ENCODE results near the gene FAM228A. TPM values are rescaled to one million over a fixed set of nuclear protein-coding genes. Genes with fewer than 3 reads are reported as not detected.

The FAM228A gene
- total RNA-seq, 1 donor from 2014 or later = 0.89 TPM

- Histone ChIP-seq H3K36me3 (peaks cover 98% of the 10 kb centered on the region), H3K4me1 (no peaks in the 10 kb centered on the region), H3K9me3 (no peaks in the 10 kb centered on the region), H3K4me3 (no peak overlapping the region), H3K27ac (no peak overlapping the region), H3K27me3 (ENCODE audit: low read depth) (no peaks in the 10 kb centered on the region)
- ATAC-seq (no peak), DNase-seq (no peak)
- no peak for TF ChIP-seq CTCF (IDR thresholded peaks at IDR 0.05)
- intact Hi-C loops (cut with DNase I) = no loop called here
These were observed 35.9 kb downstream of the FAM228A start for GRCh38 chr2:24210723-24211122.

- H3K4me3 ChIP-seq = no peak overlapping the region
- no peaks in the 10 kb centered on the region for H3K27me3 ChIP-seq (ENCODE audit: low read depth)
- no peak overlapping the region for H3K27ac ChIP-seq
- no peak for TF ChIP-seq CTCF (IDR thresholded peaks at IDR 0.05)
- no peaks in the 10 kb centered on the region for H3K9me3 ChIP-seq
- ATAC-seq (no peak), DNase-seq (no peak)
- H3K4me1 ChIP-seq = no peaks in the 10 kb centered on the region
- peaks cover 98% of the 10 kb centered on the region for H3K36me3 ChIP-seq
- intact Hi-C loops (cut with DNase I) = no loop called here
These were observed 36.6 kb downstream of the FAM228A start for GRCh38 chr2:24211408-24211807.

GRCh38 chr2:24214880-24215279, 40.0 kb downstream of the FAM228A start:
- no peak overlapping the region for H3K4me3 ChIP-seq
- H3K9me3 ChIP-seq = no peaks in the 10 kb centered on the region
- no peak overlapping the region for H3K27ac ChIP-seq
- peaks cover 98% of the 10 kb centered on the region for H3K36me3 ChIP-seq
- TF ChIP-seq CTCF (IDR thresholded peaks at IDR 0.05) = no peak
- DNase-seq (no peak), ATAC-seq (no peak)
- no peaks in the 10 kb centered on the region for H3K4me1 ChIP-seq
- H3K27me3 ChIP-seq (ENCODE audit: low read depth) = no peaks in the 10 kb centered on the region
- intact Hi-C loops (cut with DNase I) = no loop called here

- DNase-seq = no peak
- no peaks in the 10 kb centered on the region for H3K27me3 ChIP-seq (ENCODE audit: low read depth)
- H3K27ac ChIP-seq = no peak overlapping the region
- no peaks in the 10 kb centered on the region for H3K4me1 ChIP-seq
- no peak overlapping the region for H3K4me3 ChIP-seq
- no peak for ATAC-seq
- intact Hi-C loops (cut with DNase I) = no loop called here
- H3K36me3 ChIP-seq = peaks cover 78% of the 10 kb centered on the region
- TF ChIP-seq CTCF (IDR thresholded peaks at IDR 0.05) = no peak
- H3K9me3 ChIP-seq = no peaks in the 10 kb centered on the region
These were observed 45.9 kb downstream of the FAM228A start for GRCh38 chr2:24220554-24221291.

- Histone ChIP-seq H3K36me3 (peaks cover 78% of the 10 kb centered on the region), H3K27ac (no peak overlapping the region), H3K4me3 (no peak overlapping the region), H3K27me3 (ENCODE audit: low read depth) (no peaks in the 10 kb centered on the region), H3K4me1 (no peaks in the 10 kb centered on the region), H3K9me3 (no peaks in the 10 kb centered on the region)
- no peak for DNase-seq
- ATAC-seq = no peak
- TF ChIP-seq CTCF (IDR thresholded peaks at IDR 0.05) = no peak
- intact Hi-C loops (cut with DNase I) = no loop called here
These were observed 46.6 kb downstream of the FAM228A start for GRCh38 chr2:24221343-24222050.
